HEK293T (cell line): ENCODE measurements around the gene GRAMD2B.

Experiments used
- BHLHE40 ChIP-seq: fragments of 450-650 bp; IDR thresholded peaks from 2 replicates; pipeline ENCODE4 v1.6.1; 2016; ENCODE audit warnings: mild to moderate bottlenecking, moderate library complexity, borderline replicate concordance
- FOXA1 ChIP-seq: fragments of 450-650 bp; IDR thresholded peaks from 2 replicates; pipeline ENCODE4 v1.6.1; 2016; ENCODE audit warnings: mild to moderate bottlenecking
- LEF1 ChIP-seq: fragments of 450-650 bp; IDR thresholded peaks from 2 replicates; pipeline ENCODE4 v1.6.1; 2017; ENCODE audit warnings: mild to moderate bottlenecking, borderline replicate concordance
- NFRKB ChIP-seq: fragments of 450-650 bp; IDR thresholded peaks from 2 replicates; pipeline ENCODE4 v1.6.1; 2016; ENCODE audit warnings: mild to moderate bottlenecking, moderate library complexity
- SP1 ChIP-seq: fragments of 450-650 bp; IDR thresholded peaks from 2 replicates; pipeline ENCODE4 v1.6.1; 2017
- TARDBP ChIP-seq: fragments of 450-650 bp; IDR thresholded peaks from 2 replicates; pipeline ENCODE4 v1.6.1; 2016
- TF ChIP-seq, protein P1 (sequence below): fragments of 450-650 bp; IDR thresholded peaks from 2 replicates; pipeline ENCODE4 v1.6.1; 2016

DNA sequence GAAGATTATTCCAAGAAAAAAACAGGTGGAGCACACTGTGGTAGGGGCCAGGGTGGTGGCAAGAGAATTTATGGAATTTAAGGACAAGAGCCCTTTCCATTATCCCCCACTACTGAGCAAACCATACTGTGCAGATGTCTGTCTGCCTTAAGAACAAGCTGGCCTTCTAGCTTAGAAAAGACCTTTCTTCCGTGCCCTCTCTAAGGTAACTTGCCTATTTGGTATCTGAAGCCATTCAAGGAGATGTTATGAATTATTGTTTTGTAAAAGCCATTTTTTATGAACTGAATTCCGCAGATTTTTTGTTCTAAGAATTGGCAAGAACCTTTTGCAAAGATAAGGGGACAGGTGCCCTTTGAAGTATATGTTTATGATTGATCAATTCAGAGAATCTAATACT lies 20.9 kb downstream of the GRAMD2B start:
- TF ChIP-seq SP1 (no peak), TARDBP (no peak), BHLHE40 (no peak), NFRKB (no peak), FOXA1 (no peak), LEF1 (no peak)
- TF ChIP-seq, protein P1, sequence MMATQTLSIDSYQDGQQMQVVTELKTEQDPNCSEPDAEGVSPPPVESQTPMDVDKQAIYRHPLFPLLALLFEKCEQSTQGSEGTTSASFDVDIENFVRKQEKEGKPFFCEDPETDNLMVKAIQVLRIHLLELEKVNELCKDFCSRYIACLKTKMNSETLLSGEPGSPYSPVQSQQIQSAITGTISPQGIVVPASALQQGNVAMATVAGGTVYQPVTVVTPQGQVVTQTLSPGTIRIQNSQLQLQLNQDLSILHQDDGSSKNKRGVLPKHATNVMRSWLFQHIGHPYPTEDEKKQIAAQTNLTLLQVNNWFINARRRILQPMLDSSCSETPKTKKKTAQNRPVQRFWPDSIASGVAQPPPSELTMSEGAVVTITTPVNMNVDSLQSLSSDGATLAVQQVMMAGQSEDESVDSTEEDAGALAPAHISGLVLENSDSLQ = no peak
